Neural cell (in vitro differentiated cells): ENCODE results near the gene CPNE5. TPM values are rescaled to one million over a fixed set of nuclear protein-coding genes. Genes with fewer than 3 reads are reported as not detected.

Experiments
- H2AFZ ChIP-seq: fragments of 200-600, 300-800 bp; sonication (generic), shearing (Covaris generic); 2 replicates; pipeline ENCODE4 v1.6.0; 2014; ENCODE audit warnings: low read depth, mild to moderate bottlenecking, antibody characterized with exemption, low read length, moderate library complexity
- H3F3A ChIP-seq: fragments of 200-600 bp; shearing (Covaris generic); 2 replicates; pipeline ENCODE4 v1.6.1; 2016; ENCODE audit warnings: mild to moderate bottlenecking, moderate library complexity, mixed read lengths, antibody characterized with exemption, low read length; ENCODE audit not compliant: insufficient read depth, poor library complexity, severe bottlenecking
- H3K27ac ChIP-seq: fragments of 200-600, 300-800 bp; sonication (generic), shearing (Covaris generic); 2 replicates; pipeline ENCODE4 v1.5.1; 2014; ENCODE audit warnings: mild to moderate bottlenecking, low read length, moderate library complexity
- H3K27me3 ChIP-seq: fragments of 300-800, 200-600 bp; sonication (generic), shearing (Covaris generic); 2 replicates; pipeline ENCODE4 v1.6.0; 2014; ENCODE audit warnings: mild to moderate bottlenecking, low read depth, low read length, moderate library complexity; ENCODE audit not compliant: insufficient read depth
- H3K36me3 ChIP-seq: fragments of 300-800, 200-600 bp; sonication (generic), shearing (Covaris generic); 2 replicates; pipeline ENCODE4 v1.5.1; 2014; ENCODE audit warnings: mild to moderate bottlenecking, antibody characterized with exemption, low read length, moderate library complexity; ENCODE audit not compliant: insufficient read depth
- H3K4me2 ChIP-seq: fragments of 300-800, 200-600 bp; sonication (generic), shearing (Covaris generic); 2 replicates; pipeline ENCODE4 v1.6.0; 2014; ENCODE audit warnings: mild to moderate bottlenecking, low read length
- H3K4me3 ChIP-seq: fragments of 300-800, 200-600 bp; sonication (generic), shearing (Covaris generic); 2 replicates; pipeline ENCODE4 v1.5.1; 2014; ENCODE audit warnings: mild to moderate bottlenecking, low read length, moderate library complexity
- H3K79me2 ChIP-seq: fragments of 200-600 bp; shearing (Covaris generic); replicated peaks from 2 replicates; pipeline ENCODE4 v1.6.0; 2014; ENCODE audit warnings: mild to moderate bottlenecking, low read length, moderate library complexity; ENCODE audit not compliant: insufficient read depth
- H3K9ac ChIP-seq: fragments of 300-800, 200-600 bp; sonication (generic), shearing (Covaris generic); 2 replicates; pipeline ENCODE4 v1.6.1; 2016; ENCODE audit warnings: mild to moderate bottlenecking, low read length, mixed read lengths
- H3K9me2 ChIP-seq: fragments of 200-600 bp; shearing (Covaris generic); 2 replicates; pipeline ENCODE4 v1.6.1; 2016; ENCODE audit warnings: mild to moderate bottlenecking, low read length, mixed read lengths; ENCODE audit not compliant: insufficient read depth
- H3K9me3 ChIP-seq: fragments of 200-600, 300-800 bp; sonication (generic), shearing (Covaris generic); 2 replicates; pipeline ENCODE4 v1.6.1; 2016; ENCODE audit warnings: mild to moderate bottlenecking, mixed run types, low read length, moderate library complexity, mixed read lengths
- H4K20me1 ChIP-seq: fragments of 200-600 bp; shearing (Covaris generic); 2 replicates; pipeline ENCODE4 v1.6.1; 2016; ENCODE audit warnings: mild to moderate bottlenecking, mixed run types; ENCODE audit not compliant: insufficient read depth
- EP300 ChIP-seq: fragments of 450-650 bp; conservative IDR thresholded peaks from 2 replicates; pipeline ENCODE4 v1.6.1; 2014; ENCODE audit warnings: antibody characterized with exemption, mild to moderate bottlenecking, moderate library complexity; ENCODE audit not compliant: poor library complexity, severe bottlenecking
- EZH2 ChIP-seq: fragments of 200-600, 300-800 bp; shearing (Covaris generic), sonication (generic); IDR thresholded peaks from 2 replicates; pipeline ENCODE4 v1.6.1; 2014; ENCODE audit warnings: antibody characterized with exemption, low read length, borderline replicate concordance, mild to moderate bottlenecking; ENCODE audit not compliant: insufficient read depth, poor library complexity, severe bottlenecking
- MXI1 ChIP-seq: fragments of 450-650 bp; conservative IDR thresholded peaks from 2 replicates; pipeline ENCODE4 v1.6.1; 2014; ENCODE audit warnings: antibody characterized with exemption, mild to moderate bottlenecking; ENCODE audit not compliant: poor library complexity, severe bottlenecking
- POLR2AphosphoS5 ChIP-seq: IDR thresholded peaks from 2 replicates; pipeline ENCODE4 v1.6.1; 2012
- RAD21 ChIP-seq: fragments of 450-650 bp; conservative IDR thresholded peaks from 2 replicates; pipeline ENCODE4 v1.6.1; 2014; ENCODE audit warnings: antibody characterized with exemption, mild to moderate bottlenecking, moderate library complexity
- SMC3 ChIP-seq: fragments of 450-650 bp; conservative IDR thresholded peaks from 2 replicates; pipeline ENCODE4 v1.6.1; 2014; ENCODE audit warnings: antibody characterized with exemption, mild to moderate bottlenecking, moderate library complexity; ENCODE audit not compliant: poor library complexity
- TAF1 ChIP-seq: IDR thresholded peaks from 2 replicates; pipeline ENCODE4 v1.6.1; 2012; ENCODE audit warnings: low read depth
- polyA plus RNA-seq: library from polyadenylated mRNA; depleted of rRNA; stranded (reverse); fragments of >200 nt; gene quantifications from 2 replicates; pipeline ENCODE4 v1.2.3, GENCODE V29; 2014
- TF ChIP-seq, protein P1 (sequence below): fragments of 450-650 bp; IDR thresholded peaks from 2 replicates; pipeline ENCODE4 v1.5.1; 2014; ENCODE audit warnings: antibody characterized with exemption, mild to moderate bottlenecking, moderate library complexity; ENCODE audit not compliant: poor library complexity, severe bottlenecking
- TF ChIP-seq, protein P2 (sequence below): IDR thresholded peaks from 2 replicates; pipeline ENCODE4 v1.6.1; 2012; ENCODE audit warnings: borderline replicate concordance

The CPNE5 gene
- polyA plus RNA-seq, 1 donor from 2014 or later = 8.7 TPM

DNA sequence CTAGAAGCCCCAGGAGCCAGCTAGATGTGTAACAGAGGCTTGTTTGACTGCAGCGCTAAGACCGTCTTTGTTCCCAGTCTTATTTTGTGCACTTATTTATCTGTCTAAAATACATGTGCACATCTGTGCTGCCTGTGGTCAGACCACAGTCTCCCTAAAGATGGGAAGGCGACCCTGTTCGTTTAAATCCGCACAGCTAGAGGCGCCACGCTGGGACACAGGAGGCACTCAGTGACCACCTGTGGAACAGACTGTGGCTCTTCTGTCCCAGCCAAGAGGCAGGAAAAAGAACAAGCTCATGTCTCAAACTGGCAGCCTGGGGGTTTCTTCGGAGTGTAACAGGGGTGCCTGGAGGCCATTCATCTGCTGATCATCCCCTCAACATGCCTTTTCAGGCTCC is 66.8 kb downstream of the CPNE5 start:
- Histone ChIP-seq H3K9me2 (no peaks in the 10 kb centered on the region), H4K20me1 (no peaks in the 10 kb centered on the region), H3K27me3 (no peaks in the 10 kb centered on the region), H3K27ac (no peak overlapping the region), H3K9me3 (no peaks in the 10 kb centered on the region), H2AFZ (no peak overlapping the region), H3K79me2 (no peaks in the 10 kb centered on the region), H3K4me3 (no peak overlapping the region), H3F3A (no peaks in the 10 kb centered on the region), H3K9ac (no peak overlapping the region), H3K4me2 (no peak overlapping the region), H3K36me3 (no peaks in the 10 kb centered on the region)
- TF ChIP-seq, protein P1, sequence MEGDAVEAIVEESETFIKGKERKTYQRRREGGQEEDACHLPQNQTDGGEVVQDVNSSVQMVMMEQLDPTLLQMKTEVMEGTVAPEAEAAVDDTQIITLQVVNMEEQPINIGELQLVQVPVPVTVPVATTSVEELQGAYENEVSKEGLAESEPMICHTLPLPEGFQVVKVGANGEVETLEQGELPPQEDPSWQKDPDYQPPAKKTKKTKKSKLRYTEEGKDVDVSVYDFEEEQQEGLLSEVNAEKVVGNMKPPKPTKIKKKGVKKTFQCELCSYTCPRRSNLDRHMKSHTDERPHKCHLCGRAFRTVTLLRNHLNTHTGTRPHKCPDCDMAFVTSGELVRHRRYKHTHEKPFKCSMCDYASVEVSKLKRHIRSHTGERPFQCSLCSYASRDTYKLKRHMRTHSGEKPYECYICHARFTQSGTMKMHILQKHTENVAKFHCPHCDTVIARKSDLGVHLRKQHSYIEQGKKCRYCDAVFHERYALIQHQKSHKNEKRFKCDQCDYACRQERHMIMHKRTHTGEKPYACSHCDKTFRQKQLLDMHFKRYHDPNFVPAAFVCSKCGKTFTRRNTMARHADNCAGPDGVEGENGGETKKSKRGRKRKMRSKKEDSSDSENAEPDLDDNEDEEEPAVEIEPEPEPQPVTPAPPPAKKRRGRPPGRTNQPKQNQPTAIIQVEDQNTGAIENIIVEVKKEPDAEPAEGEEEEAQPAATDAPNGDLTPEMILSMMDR = no peak
- no peak for TF ChIP-seq RAD21
- no peak for TF ChIP-seq TAF1
- TF ChIP-seq POLR2AphosphoS5 = no peak
- TF ChIP-seq EZH2 = no peak
- TF ChIP-seq EP300 = no peak
- no peak for TF ChIP-seq SMC3
- TF ChIP-seq, protein P2, sequence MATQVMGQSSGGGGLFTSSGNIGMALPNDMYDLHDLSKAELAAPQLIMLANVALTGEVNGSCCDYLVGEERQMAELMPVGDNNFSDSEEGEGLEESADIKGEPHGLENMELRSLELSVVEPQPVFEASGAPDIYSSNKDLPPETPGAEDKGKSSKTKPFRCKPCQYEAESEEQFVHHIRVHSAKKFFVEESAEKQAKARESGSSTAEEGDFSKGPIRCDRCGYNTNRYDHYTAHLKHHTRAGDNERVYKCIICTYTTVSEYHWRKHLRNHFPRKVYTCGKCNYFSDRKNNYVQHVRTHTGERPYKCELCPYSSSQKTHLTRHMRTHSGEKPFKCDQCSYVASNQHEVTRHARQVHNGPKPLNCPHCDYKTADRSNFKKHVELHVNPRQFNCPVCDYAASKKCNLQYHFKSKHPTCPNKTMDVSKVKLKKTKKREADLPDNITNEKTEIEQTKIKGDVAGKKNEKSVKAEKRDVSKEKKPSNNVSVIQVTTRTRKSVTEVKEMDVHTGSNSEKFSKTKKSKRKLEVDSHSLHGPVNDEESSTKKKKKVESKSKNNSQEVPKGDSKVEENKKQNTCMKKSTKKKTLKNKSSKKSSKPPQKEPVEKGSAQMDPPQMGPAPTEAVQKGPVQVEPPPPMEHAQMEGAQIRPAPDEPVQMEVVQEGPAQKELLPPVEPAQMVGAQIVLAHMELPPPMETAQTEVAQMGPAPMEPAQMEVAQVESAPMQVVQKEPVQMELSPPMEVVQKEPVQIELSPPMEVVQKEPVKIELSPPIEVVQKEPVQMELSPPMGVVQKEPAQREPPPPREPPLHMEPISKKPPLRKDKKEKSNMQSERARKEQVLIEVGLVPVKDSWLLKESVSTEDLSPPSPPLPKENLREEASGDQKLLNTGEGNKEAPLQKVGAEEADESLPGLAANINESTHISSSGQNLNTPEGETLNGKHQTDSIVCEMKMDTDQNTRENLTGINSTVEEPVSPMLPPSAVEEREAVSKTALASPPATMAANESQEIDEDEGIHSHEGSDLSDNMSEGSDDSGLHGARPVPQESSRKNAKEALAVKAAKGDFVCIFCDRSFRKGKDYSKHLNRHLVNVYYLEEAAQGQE = no peak
- TF ChIP-seq MXI1 = no peak

DNA sequence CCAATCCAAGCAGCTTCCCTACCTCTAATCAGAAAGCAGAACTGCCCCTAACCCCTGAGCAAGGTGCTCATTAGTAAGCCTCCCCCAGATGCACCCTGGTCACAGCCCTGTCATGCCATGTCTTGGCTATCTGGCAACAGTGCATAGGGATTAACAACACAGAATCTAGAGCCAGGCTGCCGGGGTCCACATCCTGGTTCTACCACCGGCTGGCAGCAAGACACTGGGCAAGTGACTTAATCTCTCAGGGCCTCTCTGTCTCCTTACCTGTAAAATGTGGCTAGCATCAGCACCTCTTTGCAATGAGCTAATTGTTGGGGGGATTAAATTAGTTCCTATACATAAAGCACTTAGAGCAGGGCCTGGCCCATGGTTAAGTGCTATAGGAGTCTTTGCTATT is 68.1 kb downstream of the CPNE5 start:
- TF ChIP-seq EP300 (no peak), TAF1 (no peak), SMC3 (no peak), POLR2AphosphoS5 (no peak), MXI1 (no peak), EZH2 (no peak), RAD21 (no peak)
- TF ChIP-seq, protein P2 = no peak
- TF ChIP-seq, protein P1 = no peak

More for the DNA sequence above, 68.1 kb downstream of the CPNE5 start:
- H3F3A ChIP-seq = no peaks in the 10 kb centered on the region
- no peak overlapping the region for H3K27ac ChIP-seq
- no peaks in the 10 kb centered on the region for H4K20me1 ChIP-seq
- no peaks in the 10 kb centered on the region for H3K9me2 ChIP-seq
- H2AFZ ChIP-seq = no peak overlapping the region
- no peaks in the 10 kb centered on the region for H3K27me3 ChIP-seq
- no peaks in the 10 kb centered on the region for H3K36me3 ChIP-seq
- H3K4me2 ChIP-seq = no peak overlapping the region
- H3K79me2 ChIP-seq = no peaks in the 10 kb centered on the region
- no peaks in the 10 kb centered on the region for H3K9me3 ChIP-seq
- H3K9ac ChIP-seq = no peak overlapping the region
- no peak overlapping the region for H3K4me3 ChIP-seq
